Heart left ventricle (tissue), 16 donors: ENCODE measurements around the gene CXorf58. TPM values are rescaled to one million over a fixed set of nuclear protein-coding genes. Genes with fewer than 3 reads are reported as not detected.
A peak's percentile ranks its signal among the peaks of the same experiment; 100 is the strongest.

Experiments
- ATAC-seq, 4 donors: fragments of 200-7000 bp; cut with Tn5 transposase; one replicate each; pipeline ENCODE4 v1.9.1; 2020 to 2022; ENCODE audit warnings: moderate library complexity in 4 of 4, mild to moderate bottlenecking in 3 of 4, moderate number of reproducible peaks in 1 of 4
- DNase-seq, 5 donors: peaks; one replicate each; pipeline ENCODE4 v3.0.0-alpha.2; 2020
- H3K27ac ChIP-seq, 12 donors: fragments of 200-600 bp; sonication (generic) in 4 of 12; one replicate each; pipeline versions ENCODE4 v1.5.0 to v1.8.0; 2016 to 2022; ENCODE audit warnings: mild to moderate bottlenecking in 2 of 12
- H3K27me3 ChIP-seq, 9 donors: fragments of 200-600 bp; sonication (generic) in 2 of 9; one replicate each; pipeline versions ENCODE4 v1.5.1 to v1.8.0; 2016 to 2022; ENCODE audit warnings: mild to moderate bottlenecking in 3 of 9
- H3K36me3 ChIP-seq, 9 donors: fragments of 200-600 bp; sonication (generic) in 2 of 9; one replicate each; pipeline versions ENCODE4 v1.5.0 to v1.8.0; 2018 to 2022; ENCODE audit warnings: mild to moderate bottlenecking in 2 of 9
- H3K4me1 ChIP-seq, 12 donors: fragments of 200-600 bp; sonication (generic) in 4 of 12; one replicate each; pipeline versions ENCODE4 v1.5.0 to v1.8.0; 2016 to 2022; ENCODE audit warnings: mild to moderate bottlenecking in 3 of 12
- H3K4me3 ChIP-seq, 12 donors: fragments of 200-600 bp; sonication (generic) in 4 of 12; one replicate each; pipeline versions ENCODE4 v1.5.0 to v1.8.0; 2017 to 2022; ENCODE audit warnings: mild to moderate bottlenecking in 9 of 12, moderate library complexity in 4 of 12
- H3K9me3 ChIP-seq, 12 donors: fragments of 200-600 bp; sonication (generic) in 4 of 12; one replicate each; pipeline versions ENCODE4 v1.5.0 to v1.8.0; 2016 to 2022; ENCODE audit warnings: mild to moderate bottlenecking in 1 of 12
- POLR2A ChIP-seq, 2 donors: fragments of 450-650 bp; IDR thresholded peaks; one replicate each; pipeline ENCODE4 v1.6.1; 2017; ENCODE audit warnings: antibody characterized with exemption in 2 of 2, mild to moderate bottlenecking in 2 of 2, moderate library complexity in 2 of 2
- WGBS, 4 donors: extraction: QIAGEN DNeasy Blood & Tissue Kit in 2 of 4; methylation state at CpG; one replicate each; pipeline versions ENCODE4 v1.1.5 to v1.1.7; 2013 to 2018; 5-methylcytosine and 5-hydroxymethylcytosine counted together
- intact Hi-C, 10 donors: fragments of 100-400 bp; cut with DNase I; formaldehyde crosslinking; loops; one replicate each; pipeline versions ENCODE4 v1.11.1 to v1.14.2; 2022
- polyA plus RNA-seq, 2 donors: library from polyadenylated mRNA; stranded (reverse); fragments of 200-250 nt; gene quantifications; one replicate each; pipeline ENCODE4 v1.2.3, GENCODE V29; 2013
- total RNA-seq, 9 donors: library from RNA; depleted of rRNA in 2 of 9; stranded (reverse); fragments of >200 nt in 2 of 9; fragmentation: NEBNext Ultra II Directional in 3 of 9; extraction: Animal tissue kit (Norgen Biotek cat#: 25700) in 3 of 9; gene quantifications; one replicate each; pipeline versions ENCODE4 v1.1.0 to v1.2.4, GENCODE V29; 2016 to 2023
- TF ChIP-seq, protein P1 (sequence below), 12 donors: fragments of 200-600 bp; sonication (generic) in 4 of 12; IDR thresholded peaks; one replicate each; pipeline versions ENCODE4 v1.5.0 to v1.8.0; 2018 to 2022; ENCODE audit warnings: antibody characterized with exemption in 12 of 12, mild to moderate bottlenecking in 5 of 12
- donor health status: ischemic (EF 13 %, LVEDD 7.1; RV severe dilation, severe dysfunction).
- donor health status: healthy with polysubstance abuse.
- donor health status: DM: no; HTN: yes; CAD: no.
- donor health status: DM: no; HTN: no; CAD: no.
- donor health status: ischemic (EF 25% LVEDD 6.9; RV normal size, moderate dysfunction).
- donor health status: ischemic (EF 25% LVEDD 5.7; RV mildly dilated, moderate dysfunction).
- donor health status: healthy.
- donor health status: DM: yes; HTN: yes; CAD: no.
- donor health status: ischemic (EF 35%, LVEDD 5.7; RV mildly dilated, moderate dysfunction).
- donor health status: nonischemic (EF 11% LVEDD 7.7; RV severe dilation, severe dysfunction).
- donor health status: DM: yes; HTN: yes; CAD: no.
- donor health status: PGD.
- donor health status: ischemic (EF 29% LVEDD 5.4; RV normal size, mild dysfunction).
- donor health status: nonischemic (EF 23%, LVEDD 6.1; RV moderate dilation, normal function).

CXorf58 gene
- total and polyA plus RNA-seq, 11 donors, result 0.10 to 0.30 (median 0.21) TPM; not detected in 5

DNA sequence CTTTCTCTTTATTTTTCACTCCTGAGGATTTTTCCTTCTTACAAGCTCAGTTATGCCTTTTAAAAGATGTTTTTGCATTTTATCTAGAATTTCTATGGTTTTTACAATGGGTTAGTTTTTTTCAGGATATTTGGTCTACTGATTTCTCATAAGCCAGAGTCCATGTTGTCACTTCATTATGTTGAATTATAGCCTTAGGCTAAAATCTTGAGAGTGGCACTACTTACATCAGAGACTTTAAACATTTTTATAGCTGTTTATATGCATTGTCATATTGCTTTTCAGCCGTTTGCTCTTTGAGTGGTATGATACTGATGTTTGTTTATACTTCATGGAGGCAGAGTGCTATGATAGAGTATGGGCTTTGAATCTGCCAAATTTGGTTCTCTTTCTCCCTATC, 36.4 kb downstream of the CXorf58 start:
- no peak for DNase-seq
- WGBS, 4 donors, result 46 to 71% (median 57%) methylated on average over 1 of the region's 1 CpG
- H3K9me3 ChIP-seq, result no peaks in the 10 kb centered on the region
- ATAC-seq, result no peak
- intact Hi-C loops, result no loop called here
- no peak overlapping the region for H3K27ac ChIP-seq
- H3K4me1 ChIP-seq, result no peaks in the 10 kb centered on the region
- no peaks in the 10 kb centered on the region for H3K36me3 ChIP-seq
- peaks cover 0 to 43% (median 0%) of the 10 kb centered on the region in 9 donors for H3K27me3 ChIP-seq
- H3K4me3 ChIP-seq, result no peak overlapping the region
- no peak for TF ChIP-seq POLR2A (IDR thresholded peaks at IDR 0.05)
- TF ChIP-seq, protein P1, sequence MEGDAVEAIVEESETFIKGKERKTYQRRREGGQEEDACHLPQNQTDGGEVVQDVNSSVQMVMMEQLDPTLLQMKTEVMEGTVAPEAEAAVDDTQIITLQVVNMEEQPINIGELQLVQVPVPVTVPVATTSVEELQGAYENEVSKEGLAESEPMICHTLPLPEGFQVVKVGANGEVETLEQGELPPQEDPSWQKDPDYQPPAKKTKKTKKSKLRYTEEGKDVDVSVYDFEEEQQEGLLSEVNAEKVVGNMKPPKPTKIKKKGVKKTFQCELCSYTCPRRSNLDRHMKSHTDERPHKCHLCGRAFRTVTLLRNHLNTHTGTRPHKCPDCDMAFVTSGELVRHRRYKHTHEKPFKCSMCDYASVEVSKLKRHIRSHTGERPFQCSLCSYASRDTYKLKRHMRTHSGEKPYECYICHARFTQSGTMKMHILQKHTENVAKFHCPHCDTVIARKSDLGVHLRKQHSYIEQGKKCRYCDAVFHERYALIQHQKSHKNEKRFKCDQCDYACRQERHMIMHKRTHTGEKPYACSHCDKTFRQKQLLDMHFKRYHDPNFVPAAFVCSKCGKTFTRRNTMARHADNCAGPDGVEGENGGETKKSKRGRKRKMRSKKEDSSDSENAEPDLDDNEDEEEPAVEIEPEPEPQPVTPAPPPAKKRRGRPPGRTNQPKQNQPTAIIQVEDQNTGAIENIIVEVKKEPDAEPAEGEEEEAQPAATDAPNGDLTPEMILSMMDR (IDR thresholded peaks at IDR 0.05), result no peak

DNA sequence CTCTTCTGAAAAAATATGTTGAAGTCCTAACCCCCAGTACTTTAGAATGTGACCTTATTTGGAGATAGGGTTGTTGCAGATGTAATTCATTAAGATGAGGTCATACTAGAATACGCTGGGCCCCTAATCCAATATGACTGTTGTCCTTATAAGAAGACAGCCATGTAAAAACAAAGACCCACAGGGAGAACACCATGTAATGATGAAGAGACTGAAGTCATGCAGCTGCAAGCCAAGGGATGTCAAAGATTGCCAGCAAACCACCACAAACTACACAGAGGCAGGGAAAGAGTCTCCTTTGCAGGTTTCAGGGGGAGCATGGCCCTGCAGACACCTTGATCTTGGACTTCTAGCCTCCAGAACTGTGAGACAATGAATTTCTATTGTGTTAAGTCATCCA, 37.4 kb downstream of the CXorf58 start:
- TF ChIP-seq, protein P1 (IDR thresholded peaks at IDR 0.05), result no peak
- TF ChIP-seq POLR2A (IDR thresholded peaks at IDR 0.05), result no peak
- peaks cover 0 to 43% (median 0%) of the 10 kb centered on the region in 9 donors for H3K27me3 ChIP-seq
- H3K9me3 ChIP-seq, result no peaks in the 10 kb centered on the region
- no peak overlapping the region for H3K4me3 ChIP-seq
- DNase-seq (no peak), ATAC-seq (no peak)
- intact Hi-C loops, result no loop called here
- H3K4me1 ChIP-seq, result no peaks in the 10 kb centered on the region
- WGBS, 4 donors, result 68 to 95% (median 89%) methylated on average over 1 of the region's 1 CpG
- H3K27ac ChIP-seq, result no peak overlapping the region
- H3K36me3 ChIP-seq, result no peaks in the 10 kb centered on the region

DNA sequence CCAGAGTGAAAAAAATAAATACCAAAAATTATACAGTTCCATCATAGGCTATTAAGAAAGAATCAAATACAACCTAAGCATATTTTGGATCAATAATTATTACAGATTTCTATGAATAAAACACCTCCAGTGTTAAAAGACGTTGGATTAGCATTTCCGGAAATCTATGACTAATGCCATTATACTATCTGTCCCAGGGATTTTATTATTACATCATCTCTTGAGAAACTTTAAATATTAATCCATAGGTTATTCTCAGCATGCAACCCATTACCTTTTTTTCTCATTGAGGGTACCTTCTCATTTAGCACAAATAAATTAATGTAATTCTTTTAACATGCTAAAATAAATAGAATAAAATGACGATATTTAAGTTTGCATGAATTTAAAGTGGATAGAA, 44.6 kb downstream of the CXorf58 start:
- H3K36me3 ChIP-seq, result no peaks in the 10 kb centered on the region
- H3K27ac ChIP-seq, result peak overlapping the region in 1 of 12 donors; percentile 40
- peak overlapping the region in 1 of 12 donors; percentile 6 for H3K4me3 ChIP-seq
- 64 to 75% (median 68%) methylated on average over 3 of the region's 3 CpGs for WGBS, 4 donors
- no peaks in the 10 kb centered on the region for H3K9me3 ChIP-seq
- peaks cover 0 to 25% (median 0%) of the 10 kb centered on the region in 9 donors for H3K27me3 ChIP-seq
- DNase-seq (no peak), ATAC-seq (no peak)
- intact Hi-C loops, result no loop called here
- TF ChIP-seq POLR2A (IDR thresholded peaks at IDR 0.05), result no peak
- TF ChIP-seq, protein P1 (IDR thresholded peaks at IDR 0.05), result no peak
- H3K4me1 ChIP-seq, result peaks cover 0 to 8% (median 0%) of the 10 kb centered on the region in 12 donors

GRCh38 chrX:23952984-23953907, 45.4 kb downstream of the CXorf58 start:
- Histone ChIP-seq H3K4me3 (peak overlapping the region in 1 of 12 donors; percentile 6), H3K27me3 (peaks cover 0 to 19% (median 0%) of the 10 kb centered on the region in 9 donors), H3K27ac (peak overlapping the region in 1 of 12 donors; percentile 40), H3K36me3 (no peaks in the 10 kb centered on the region), H3K9me3 (no peaks in the 10 kb centered on the region), H3K4me1 (peaks cover 0 to 8% (median 0%) of the 10 kb centered on the region in 12 donors)
- TF ChIP-seq, protein P1 (IDR thresholded peaks at IDR 0.05), result no peak
- TF ChIP-seq POLR2A (IDR thresholded peaks at IDR 0.05), result no peak
- intact Hi-C loops, result no loop called here
- DNase-seq (no peak), ATAC-seq (no peak)
- WGBS, 4 donors, result 44 to 56% (median 47%) methylated on average over 9 of the region's 9 CpGs
